ENCODE data around the gene PTPRD.

PTPRD gene

DNA sequence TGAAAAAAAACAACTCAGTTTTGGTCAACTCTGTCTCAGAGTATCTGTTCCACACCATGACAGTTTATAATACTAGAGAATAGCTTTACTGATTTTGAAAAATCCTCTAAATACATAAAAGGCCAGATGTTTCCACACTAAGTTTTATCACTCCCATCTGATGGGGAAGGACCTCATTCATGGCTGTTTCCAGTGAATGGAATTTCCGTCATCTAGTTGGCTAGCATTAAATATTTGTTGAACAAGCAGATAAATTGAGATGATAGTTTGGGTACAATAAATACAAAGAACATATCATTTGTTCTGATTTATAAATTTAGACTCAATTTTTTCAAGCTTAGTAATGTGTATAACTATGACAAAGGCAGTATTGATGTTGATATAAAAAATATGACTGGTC, 408.5 kb downstream of the PTPRD start:
- no peak overlapping the region for H3K4me3 ChIP-seq (ENCODE audit: low read length)
- no peak for DNase-seq (ENCODE audit: low read depth)
- TF ChIP-seq, protein P1, sequence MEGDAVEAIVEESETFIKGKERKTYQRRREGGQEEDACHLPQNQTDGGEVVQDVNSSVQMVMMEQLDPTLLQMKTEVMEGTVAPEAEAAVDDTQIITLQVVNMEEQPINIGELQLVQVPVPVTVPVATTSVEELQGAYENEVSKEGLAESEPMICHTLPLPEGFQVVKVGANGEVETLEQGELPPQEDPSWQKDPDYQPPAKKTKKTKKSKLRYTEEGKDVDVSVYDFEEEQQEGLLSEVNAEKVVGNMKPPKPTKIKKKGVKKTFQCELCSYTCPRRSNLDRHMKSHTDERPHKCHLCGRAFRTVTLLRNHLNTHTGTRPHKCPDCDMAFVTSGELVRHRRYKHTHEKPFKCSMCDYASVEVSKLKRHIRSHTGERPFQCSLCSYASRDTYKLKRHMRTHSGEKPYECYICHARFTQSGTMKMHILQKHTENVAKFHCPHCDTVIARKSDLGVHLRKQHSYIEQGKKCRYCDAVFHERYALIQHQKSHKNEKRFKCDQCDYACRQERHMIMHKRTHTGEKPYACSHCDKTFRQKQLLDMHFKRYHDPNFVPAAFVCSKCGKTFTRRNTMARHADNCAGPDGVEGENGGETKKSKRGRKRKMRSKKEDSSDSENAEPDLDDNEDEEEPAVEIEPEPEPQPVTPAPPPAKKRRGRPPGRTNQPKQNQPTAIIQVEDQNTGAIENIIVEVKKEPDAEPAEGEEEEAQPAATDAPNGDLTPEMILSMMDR (IDR thresholded peaks at IDR 0.05; ENCODE audit: insufficient read depth, low read depth, low read length, missing control alignments) = no peak

DNA sequence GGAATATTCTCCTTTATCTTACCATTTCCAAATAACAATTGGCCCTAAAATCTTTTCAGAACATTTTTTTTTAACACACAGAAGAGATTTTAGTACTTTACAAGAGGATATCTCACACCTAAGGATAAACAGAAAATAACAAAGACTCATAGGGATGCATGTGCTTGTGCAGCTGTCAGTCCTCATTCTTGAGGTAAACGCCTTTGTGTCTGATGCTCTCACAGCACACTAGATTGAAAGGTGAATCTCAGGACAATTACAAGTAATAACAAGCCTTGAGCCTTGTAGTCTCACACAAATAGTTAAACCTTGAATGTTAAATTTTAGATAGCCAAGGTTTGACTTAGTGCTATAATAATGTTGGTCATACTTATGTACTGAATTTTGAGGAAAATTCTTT, 439.2 kb downstream of the PTPRD start:
- DNase-seq (ENCODE audit: low read depth) = peak; percentile 32
- H3K4me3 ChIP-seq (ENCODE audit: low read length) = no peak overlapping the region
- TF ChIP-seq, protein P1 (IDR thresholded peaks at IDR 0.05; ENCODE audit: insufficient read depth, low read depth, low read length, missing control alignments) = no peak

DNA sequence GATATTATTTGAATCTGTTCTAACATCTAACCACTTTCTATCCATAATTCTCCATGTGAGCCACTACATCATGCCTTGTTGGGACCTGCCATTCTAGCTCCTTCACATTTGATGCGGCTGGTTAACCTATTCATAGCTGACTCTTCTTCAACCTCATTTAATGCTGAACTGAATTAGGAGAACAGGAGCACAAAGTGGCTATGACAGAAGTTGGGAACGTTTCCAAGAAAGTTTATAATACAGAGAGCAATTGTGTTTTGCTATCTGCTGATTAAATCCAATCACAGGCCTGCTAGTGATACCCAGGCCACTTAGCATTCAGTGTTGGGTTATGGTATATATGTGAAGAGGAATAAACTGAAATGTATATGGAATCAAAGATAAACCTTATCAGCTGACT, 440.3 kb downstream of the PTPRD start:
- DNase-seq (ENCODE audit: low read depth) = no peak
- TF ChIP-seq, protein P1 (IDR thresholded peaks at IDR 0.05; ENCODE audit: insufficient read depth, low read depth, low read length, missing control alignments) = no peak

DNA sequence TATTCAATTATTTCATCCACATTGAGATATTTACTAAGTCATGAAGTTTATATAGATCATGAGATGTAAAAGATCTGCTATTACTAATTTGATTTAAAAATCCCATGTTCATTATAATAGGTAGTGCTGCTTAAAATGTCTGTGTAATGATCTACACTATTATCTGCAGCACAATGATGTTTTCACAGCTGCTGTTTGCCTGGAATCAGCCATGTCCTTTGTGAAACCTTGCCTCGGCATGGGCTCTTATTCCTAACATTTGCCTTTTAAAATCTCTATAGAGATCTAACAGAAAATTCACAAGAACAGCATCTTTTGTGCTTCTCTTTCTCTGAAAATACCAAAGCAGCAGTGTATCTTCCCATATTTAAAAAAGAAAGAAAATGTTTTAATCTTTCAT, 444.6 kb downstream of the PTPRD start:
- DNase-seq (ENCODE audit: low read depth) = no peak
- H3K4me3 ChIP-seq (ENCODE audit: low read length) = no peak overlapping the region
- TF ChIP-seq, protein P1 (IDR thresholded peaks at IDR 0.05; ENCODE audit: insufficient read depth, low read depth, low read length, missing control alignments) = no peak

More for the DNA sequence above, 440.3 kb downstream of the PTPRD start:
- H3K4me3 ChIP-seq (ENCODE audit: low read length) = no peak overlapping the region

DNA sequence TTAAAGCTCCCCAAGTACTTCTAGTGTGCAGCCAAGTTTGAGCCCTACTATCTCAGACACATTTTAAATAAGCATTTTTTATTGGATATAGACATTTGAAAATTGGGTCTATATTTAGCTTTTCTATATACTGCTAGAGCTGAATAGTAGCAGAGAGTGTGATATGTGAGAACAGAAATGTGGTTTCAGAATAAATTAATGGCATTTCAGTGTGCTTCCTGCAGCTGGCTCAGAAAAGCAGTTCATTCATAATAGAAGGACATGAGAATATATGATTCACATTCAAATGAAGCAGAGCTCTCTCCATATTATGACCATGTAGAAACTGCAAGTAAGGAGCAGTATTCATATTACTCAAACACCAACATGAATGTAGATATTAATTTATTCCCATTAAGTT, 464.0 kb downstream of the PTPRD start:
- DNase-seq (ENCODE audit: low read depth) = no peak
- H3K4me3 ChIP-seq (ENCODE audit: low read length) = no peak overlapping the region
- TF ChIP-seq, protein P1 (IDR thresholded peaks at IDR 0.05; ENCODE audit: insufficient read depth, low read depth, low read length, missing control alignments) = no peak

DNA sequence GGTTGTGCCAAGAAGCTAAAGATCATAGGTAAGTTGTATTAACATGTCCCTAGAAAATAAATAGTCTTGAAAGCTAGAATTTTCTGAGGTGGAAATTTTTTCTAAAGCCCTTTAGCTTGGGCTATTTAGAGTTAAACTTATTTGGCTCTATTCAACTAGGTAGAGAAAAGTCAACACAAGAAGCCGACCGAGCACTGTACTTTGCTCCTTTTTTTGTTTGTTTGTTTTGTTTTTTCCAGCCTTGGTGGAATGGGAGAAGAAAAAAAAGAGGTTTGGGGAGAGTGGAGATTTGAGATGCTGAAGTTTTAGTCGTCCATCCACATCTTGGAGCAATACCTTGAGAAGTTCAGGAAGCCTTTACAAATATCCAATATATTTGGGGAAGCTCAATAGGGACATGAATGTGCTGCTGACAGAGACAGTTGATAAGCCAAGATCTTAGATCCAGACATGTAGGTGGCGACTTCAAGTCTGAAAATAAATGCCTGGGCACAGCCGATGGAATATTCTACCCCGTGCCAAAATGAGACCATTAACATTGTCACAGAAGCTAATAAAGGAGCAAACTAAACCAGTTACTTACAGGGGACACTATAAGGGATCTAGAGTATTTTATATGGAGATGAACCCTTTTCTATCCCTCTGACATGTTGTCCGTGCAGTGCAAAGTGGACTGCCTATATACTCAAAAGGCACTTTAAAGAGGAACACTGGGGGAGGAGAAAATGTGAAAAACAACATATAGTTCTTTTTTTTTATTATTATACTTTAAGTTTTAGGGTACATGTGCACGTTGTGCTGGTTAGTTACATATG, 466.1 kb downstream of the PTPRD start:
- no peak for DNase-seq (ENCODE audit: low read depth)
- H3K4me3 ChIP-seq (ENCODE audit: low read length) = no peak overlapping the region
- TF ChIP-seq, protein P1 (IDR thresholded peaks at IDR 0.05; ENCODE audit: insufficient read depth, low read depth, low read length, missing control alignments) = no peak

DNA sequence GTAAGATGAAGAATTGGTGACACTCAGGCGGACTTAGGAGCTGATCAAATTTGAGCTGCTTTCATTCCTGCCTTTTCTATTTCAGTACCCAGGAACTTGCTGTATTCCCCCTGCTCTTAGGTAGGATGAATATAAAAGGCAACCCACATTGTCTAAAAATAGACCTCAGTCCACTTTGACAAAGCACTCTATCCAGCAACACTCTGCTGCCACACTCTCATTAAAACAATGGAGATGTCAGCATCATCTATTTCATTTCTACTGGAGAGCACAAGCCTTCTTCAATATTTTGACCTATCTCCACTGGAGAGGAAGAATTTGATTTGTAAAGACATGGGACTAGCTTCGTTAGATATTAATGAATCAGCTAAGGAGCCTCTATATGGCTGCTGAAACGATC, 468.4 kb downstream of the PTPRD start:
- no peak overlapping the region for H3K4me3 ChIP-seq (ENCODE audit: low read length)
- TF ChIP-seq, protein P1 (IDR thresholded peaks at IDR 0.05; ENCODE audit: insufficient read depth, low read depth, low read length, missing control alignments) = no peak
- DNase-seq (ENCODE audit: low read depth) = no peak

All from epithelial cell of esophagus (primary cell).